Astrocyte of the spinal cord (primary cell): ENCODE results near the gene SPAG5.

Experiments
- DNase-seq: peaks from one replicate; pipeline ENCODE4 v3.0.0; 2011; ENCODE audit warnings: low read depth, low spot score
- H3K4me3 ChIP-seq: 2 replicates; pipeline ENCODE4 v1.5.1; 2011; ENCODE audit warnings: low read depth, mild to moderate bottlenecking, low read length, moderate library complexity
- in situ Hi-C: cut with HindIII; loops from 2 replicates; pipeline ENCODE4 v1.10.0; 2017; ENCODE audit warnings: low sequenced_read_pairs
- TF ChIP-seq, protein P1 (sequence below): IDR thresholded peaks from 2 replicates; pipeline ENCODE4 v1.5.1; 2012; ENCODE audit warnings: low read depth, mild to moderate bottlenecking, low read length, inconsistent platforms

SPAG5 gene

DNA sequence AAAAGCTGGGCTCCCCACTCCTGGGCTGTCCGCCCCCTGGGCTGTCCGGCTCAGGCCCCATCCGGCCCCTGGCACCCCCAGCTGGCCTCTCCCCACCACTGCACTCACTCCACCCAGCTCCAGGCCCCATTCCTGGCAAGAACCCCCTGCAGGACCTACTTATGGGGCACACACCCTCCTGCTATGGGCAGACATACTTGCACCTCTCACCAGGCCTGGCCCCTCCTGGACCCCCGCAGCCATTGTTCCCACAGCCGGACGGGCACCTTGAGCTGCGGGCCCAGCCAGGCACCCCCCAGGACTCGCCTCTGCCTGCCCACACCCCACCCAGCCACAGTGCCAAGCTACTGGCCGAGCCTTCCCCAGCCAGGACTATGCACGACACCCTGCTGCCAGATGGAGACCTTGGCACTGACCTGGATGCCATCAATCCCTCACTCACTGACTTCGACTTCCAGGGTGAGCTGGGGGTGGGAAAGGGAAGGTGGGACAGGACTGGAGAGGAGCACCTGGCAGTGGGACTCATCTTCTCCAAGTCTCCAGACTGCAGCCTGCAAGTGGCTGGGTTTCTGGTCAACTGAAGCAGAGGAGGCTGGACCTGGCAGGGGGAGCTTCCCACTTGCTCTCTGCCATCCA lies 64.0 kb downstream of the SPAG5 start:
- H3K4me3 ChIP-seq, result no peak overlapping the region
- TF ChIP-seq, protein P1, sequence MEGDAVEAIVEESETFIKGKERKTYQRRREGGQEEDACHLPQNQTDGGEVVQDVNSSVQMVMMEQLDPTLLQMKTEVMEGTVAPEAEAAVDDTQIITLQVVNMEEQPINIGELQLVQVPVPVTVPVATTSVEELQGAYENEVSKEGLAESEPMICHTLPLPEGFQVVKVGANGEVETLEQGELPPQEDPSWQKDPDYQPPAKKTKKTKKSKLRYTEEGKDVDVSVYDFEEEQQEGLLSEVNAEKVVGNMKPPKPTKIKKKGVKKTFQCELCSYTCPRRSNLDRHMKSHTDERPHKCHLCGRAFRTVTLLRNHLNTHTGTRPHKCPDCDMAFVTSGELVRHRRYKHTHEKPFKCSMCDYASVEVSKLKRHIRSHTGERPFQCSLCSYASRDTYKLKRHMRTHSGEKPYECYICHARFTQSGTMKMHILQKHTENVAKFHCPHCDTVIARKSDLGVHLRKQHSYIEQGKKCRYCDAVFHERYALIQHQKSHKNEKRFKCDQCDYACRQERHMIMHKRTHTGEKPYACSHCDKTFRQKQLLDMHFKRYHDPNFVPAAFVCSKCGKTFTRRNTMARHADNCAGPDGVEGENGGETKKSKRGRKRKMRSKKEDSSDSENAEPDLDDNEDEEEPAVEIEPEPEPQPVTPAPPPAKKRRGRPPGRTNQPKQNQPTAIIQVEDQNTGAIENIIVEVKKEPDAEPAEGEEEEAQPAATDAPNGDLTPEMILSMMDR, result no peak
- in situ Hi-C loops, result no loop called here
- DNase-seq, result no peak

DNA sequence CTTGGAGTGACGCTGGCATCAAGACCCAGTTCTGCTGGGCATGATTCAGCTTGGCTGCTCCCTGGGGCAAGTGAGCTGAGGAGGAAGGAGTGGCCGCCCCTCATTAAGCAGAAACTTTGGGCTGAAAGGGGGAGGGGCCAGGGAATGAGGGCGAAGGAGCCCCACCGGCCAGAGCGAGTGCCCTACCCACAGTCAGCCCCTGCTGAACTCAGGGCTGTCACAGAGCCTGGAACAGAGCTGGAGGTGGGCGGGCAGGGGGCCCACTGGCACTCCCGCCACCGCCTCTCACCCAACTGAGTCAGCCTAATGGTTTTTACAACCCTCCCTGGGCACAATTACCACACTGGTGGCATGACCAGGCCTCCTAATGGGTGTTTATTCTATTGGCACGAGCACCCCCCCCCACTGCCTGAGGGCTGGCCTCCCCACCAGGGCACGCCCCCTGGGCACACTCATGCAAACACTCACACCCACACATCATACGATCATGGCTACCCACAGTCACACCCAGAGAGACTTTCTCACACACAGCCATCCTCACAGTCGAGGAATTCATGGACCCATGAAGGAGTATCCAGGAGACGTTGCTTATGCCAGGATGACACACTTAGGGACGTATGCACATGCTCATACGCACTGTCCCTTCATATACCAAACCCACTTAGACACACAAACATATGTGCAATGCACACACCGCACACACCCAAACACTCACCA lies 65.6 kb downstream of the SPAG5 start:
- no peak overlapping the region for H3K4me3 ChIP-seq
- in situ Hi-C loops, result no loop called here
- DNase-seq, result no peak
- TF ChIP-seq, protein P1, result no peak

DNA sequence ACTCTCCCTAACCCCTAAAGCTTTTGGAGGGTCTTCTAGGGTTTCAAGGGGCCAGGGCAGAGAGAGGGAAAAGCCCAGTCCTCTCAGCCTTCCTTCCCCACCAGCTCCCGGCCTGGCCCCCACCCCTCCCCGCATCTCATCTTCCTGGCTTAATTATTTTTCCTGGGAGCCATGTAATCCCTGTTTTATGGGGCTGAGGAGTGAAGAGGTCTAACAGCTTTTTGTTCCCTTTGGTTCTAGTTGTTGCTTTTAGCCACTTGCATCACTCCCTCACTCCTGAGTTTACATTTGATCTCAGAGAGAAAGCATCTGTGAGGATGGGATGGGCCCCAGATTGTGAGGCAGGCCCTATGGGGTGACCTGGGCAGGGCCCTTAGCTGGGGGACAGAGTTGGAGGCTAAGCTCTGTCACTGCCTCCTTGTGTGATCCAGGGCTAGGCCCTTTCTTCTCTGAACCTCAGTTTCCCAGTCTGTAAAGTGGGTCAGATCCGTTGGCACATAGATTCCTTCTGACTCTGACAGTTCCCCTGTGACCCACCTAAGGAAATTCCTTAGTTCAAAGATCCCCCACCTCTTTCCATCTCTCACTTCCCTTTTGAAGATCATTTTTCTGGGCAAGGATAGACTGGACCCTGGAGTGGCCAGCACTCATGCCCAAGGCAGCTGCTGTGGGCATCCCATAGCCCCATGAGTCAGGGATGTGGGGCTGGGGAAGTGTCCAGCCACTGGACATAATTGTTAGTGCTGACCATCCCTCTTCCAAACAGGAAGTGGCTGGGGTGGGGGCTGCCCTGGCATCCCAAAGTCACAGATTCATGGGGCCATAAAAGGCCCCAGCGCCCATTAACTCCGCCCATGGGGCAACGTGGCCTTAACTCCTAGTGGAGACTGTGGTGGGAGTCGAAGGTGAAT lies 66.5 kb downstream of the SPAG5 start:
- H3K4me3 ChIP-seq, result no peak overlapping the region
- TF ChIP-seq, protein P1, result no peak
- in situ Hi-C loops, result no loop called here
- no peak for DNase-seq

DNA sequence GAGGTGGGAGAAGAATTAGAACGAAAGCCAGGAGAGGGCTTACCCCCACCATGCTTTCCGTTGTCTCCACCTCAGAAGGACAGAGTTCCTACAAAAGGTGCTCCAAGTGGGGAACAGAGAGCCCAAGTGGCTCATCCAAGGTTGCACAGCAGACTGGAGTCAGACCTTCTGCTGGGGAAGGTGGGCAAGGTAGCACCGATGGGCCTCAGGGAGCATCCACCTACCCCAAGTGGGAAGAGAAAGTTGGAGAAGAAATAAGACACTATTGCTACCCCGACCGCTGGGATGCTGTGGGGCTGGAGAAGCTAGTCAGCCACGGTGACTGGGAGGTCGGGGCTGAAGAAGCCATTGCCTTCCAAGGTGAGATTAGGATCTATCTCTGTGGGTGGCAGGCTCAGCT lies 67.9 kb downstream of the SPAG5 start:
- TF ChIP-seq, protein P1, result no peak
- no peak for DNase-seq
- in situ Hi-C loops, result no loop called here
- H3K4me3 ChIP-seq, result no peak overlapping the region

DNA sequence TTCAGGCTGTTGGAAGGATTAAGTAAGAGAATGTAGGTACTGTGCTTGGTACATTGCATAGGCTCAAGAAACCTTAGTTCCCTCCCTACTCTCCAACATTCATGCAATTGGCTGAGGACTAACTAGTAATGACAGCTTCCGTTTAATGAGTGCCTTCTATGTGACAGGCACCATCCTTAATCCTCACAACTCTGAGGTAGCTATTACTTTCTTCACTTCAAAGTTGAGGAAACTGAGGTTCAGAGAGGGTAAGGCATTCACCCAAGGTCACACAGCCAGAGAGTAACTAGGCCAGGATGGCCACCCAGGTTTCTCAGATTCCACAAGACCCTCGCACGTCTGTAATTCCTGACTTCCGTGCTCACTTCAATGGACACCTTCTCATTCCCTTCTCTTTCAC lies 68.6 kb downstream of the SPAG5 start:
- no peak overlapping the region for H3K4me3 ChIP-seq
- in situ Hi-C loops, result no loop called here
- DNase-seq, result no peak
- TF ChIP-seq, protein P1, result no peak

DNA sequence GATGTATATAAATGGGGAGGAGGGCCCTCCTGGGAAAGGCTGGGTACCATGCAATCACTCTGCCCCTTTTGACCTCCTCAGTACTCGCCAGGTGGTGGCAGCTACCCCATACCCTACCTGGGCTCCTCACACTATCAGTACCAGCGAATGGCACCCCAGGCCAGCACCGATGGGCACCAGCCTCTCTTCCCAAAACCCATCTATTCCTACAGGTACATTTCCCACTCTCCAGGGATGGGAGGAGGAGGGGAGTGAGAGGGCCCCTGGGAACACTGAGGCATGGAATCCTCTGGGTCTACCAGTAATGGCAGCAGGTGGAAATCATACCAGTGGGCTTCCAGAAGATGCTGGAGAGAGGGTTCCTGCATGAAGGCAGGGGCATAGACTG lies 69.8 kb downstream of the SPAG5 start:
- no peak overlapping the region for H3K4me3 ChIP-seq
- TF ChIP-seq, protein P1, result no peak
- in situ Hi-C loops, result no loop called here
- DNase-seq, result no peak
